Thyroid gland (tissue), 4 donors: Measurements from ENCODE around the gene INHBE. TPM values are rescaled to one million over a fixed set of nuclear protein-coding genes. Genes with fewer than 3 reads are reported as not detected.

Experiments used
- DNase-seq, 2 donors: peaks; one replicate each; pipeline ENCODE4 v3.0.0-alpha.2; 2019
- H3K27ac ChIP-seq, 3 donors: fragments of 200-600 bp; sonication (generic); 1 replicate in 2 of 3; 2 replicates in 1 of 3; pipeline ENCODE4 v1.5.1; 2016 to 2019; ENCODE audit warnings: mild to moderate bottlenecking in 1 of 3, moderate library complexity in 1 of 3
- H3K27me3 ChIP-seq: fragments of 200-600 bp; sonication (generic); one replicate; pipeline ENCODE4 v1.5.1; 2019
- H3K36me3 ChIP-seq, 2 donors: fragments of 200-600 bp; sonication (generic); one replicate each; pipeline ENCODE4 v1.5.1; 2016 to 2019
- H3K4me1 ChIP-seq, 2 donors: fragments of 200-600 bp; sonication (generic); one replicate each; pipeline ENCODE4 v1.5.1; 2017 to 2019
- H3K4me3 ChIP-seq, 3 donors: fragments of 200-600 bp; sonication (generic); replicated peaks in 1 of 3; 1 replicate in 2 of 3; 2 replicates in 1 of 3; pipeline ENCODE4 v1.5.1; 2016; ENCODE audit warnings: mild to moderate bottlenecking in 1 of 3
- H3K9me3 ChIP-seq: fragments of 200-600 bp; sonication (generic); one replicate; pipeline ENCODE4 v1.5.1; 2017
- CTCF ChIP-seq, 6 experiments: fragments of 200-600 bp in 3 of 6; fragments of 450-650 bp in 3 of 6; sonication (generic) in 3 of 6; IDR thresholded peaks; one replicate each; pipeline ENCODE4 v1.5.1; 2016 to 2019; ENCODE audit warnings: antibody characterized with exemption in 6 of 6, mild to moderate bottlenecking in 2 of 6, inconsistent platforms in 1 of 6, moderate library complexity in 1 of 6
- POLR2A ChIP-seq, 2 donors: fragments of 450-650 bp; IDR thresholded peaks; one replicate each; pipeline ENCODE4 v1.6.1; 2017; ENCODE audit warnings: antibody characterized with exemption in 2 of 2, mild to moderate bottlenecking in 2 of 2, moderate library complexity in 1 of 2
- WGBS, 2 donors: methylation state at CpG; one replicate each; pipeline ENCODE4 v1.1.5; 2017; 5-methylcytosine and 5-hydroxymethylcytosine counted together
- intact Hi-C: fragments of 100-400 bp; cut with DNase I; formaldehyde crosslinking; loops from one replicate; pipeline ENCODE4 v1.15.1; 2023
- total RNA-seq, 4 donors: library from RNA; depleted of rRNA; stranded (reverse); fragments of >200 nt; gene quantifications; one replicate each; pipeline ENCODE4 v1.2.3, GENCODE V29; 2016

INHBE gene
- total RNA-seq, 4 donors from 2014 or later, result not detected

GRCh38 chr12:57465030-57465746, 10.1 kb downstream of the INHBE start:
- no peaks in the 10 kb centered on the region for H3K27me3 ChIP-seq
- TF ChIP-seq CTCF (IDR thresholded peaks at IDR 0.05) (no peak), POLR2A (IDR thresholded peaks at IDR 0.05) (no peak)
- no peaks in the 10 kb centered on the region for H3K9me3 ChIP-seq
- intact Hi-C loops, result no loop called here
- H3K4me1 ChIP-seq, result peaks cover 11 to 14% of the 10 kb centered on the region in 2 donors
- no peak for DNase-seq
- H3K27ac ChIP-seq, result no peak overlapping the region
- 83 to 85% methylated on average over 6 of the region's 6 CpGs for WGBS, 2 donors
- H3K4me3 ChIP-seq, result no peak overlapping the region
- no peaks in the 10 kb centered on the region for H3K36me3 ChIP-seq

DNA sequence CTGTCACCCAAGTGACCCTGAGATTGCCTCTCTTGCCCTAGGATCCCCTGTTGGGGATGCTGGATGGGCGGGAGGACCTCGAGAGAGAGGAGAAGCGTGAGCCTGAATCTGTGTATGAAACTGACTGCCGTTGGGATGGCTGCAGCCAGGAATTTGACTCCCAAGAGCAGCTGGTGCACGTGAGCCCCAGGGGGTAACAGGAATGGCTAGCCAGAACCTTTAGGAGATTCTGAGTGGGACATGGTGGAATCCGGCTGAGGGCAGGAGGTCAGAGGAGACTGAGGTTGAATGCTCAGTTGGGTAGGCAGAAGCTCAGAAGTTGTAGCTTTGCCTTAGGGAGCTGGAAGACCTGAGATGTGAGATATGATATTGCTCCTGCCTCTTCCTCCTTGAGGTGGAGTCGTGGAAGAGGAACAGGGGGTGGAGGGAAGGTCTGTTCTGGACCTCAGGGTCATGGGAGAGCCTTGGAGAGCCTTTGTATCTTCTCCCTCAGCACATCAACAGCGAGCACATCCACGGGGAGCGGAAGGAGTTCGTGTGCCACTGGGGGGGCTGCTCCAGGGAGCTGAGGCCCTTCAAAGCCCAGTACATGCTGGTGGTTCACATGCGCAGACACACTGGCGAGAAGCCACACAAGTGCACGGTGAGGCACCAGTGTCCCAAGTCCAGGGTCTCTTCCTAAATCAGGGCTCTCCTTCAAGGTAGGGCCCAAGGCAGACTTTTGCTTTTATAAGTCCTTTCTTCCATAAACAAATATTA, 10.8 kb downstream of the INHBE start:
- Histone ChIP-seq H3K36me3 (no peaks in the 10 kb centered on the region), H3K27me3 (no peaks in the 10 kb centered on the region), H3K9me3 (no peaks in the 10 kb centered on the region), H3K27ac (no peak overlapping the region), H3K4me3 (no peak overlapping the region), H3K4me1 (peaks cover 7 to 11% of the 10 kb centered on the region in 2 donors)
- intact Hi-C loops, result no loop called here
- WGBS, 2 donors, result 77 to 78% methylated on average over 14 of the region's 14 CpGs
- TF ChIP-seq CTCF (IDR thresholded peaks at IDR 0.05) (no peak), POLR2A (IDR thresholded peaks at IDR 0.05) (no peak)
- DNase-seq, result no peak

DNA sequence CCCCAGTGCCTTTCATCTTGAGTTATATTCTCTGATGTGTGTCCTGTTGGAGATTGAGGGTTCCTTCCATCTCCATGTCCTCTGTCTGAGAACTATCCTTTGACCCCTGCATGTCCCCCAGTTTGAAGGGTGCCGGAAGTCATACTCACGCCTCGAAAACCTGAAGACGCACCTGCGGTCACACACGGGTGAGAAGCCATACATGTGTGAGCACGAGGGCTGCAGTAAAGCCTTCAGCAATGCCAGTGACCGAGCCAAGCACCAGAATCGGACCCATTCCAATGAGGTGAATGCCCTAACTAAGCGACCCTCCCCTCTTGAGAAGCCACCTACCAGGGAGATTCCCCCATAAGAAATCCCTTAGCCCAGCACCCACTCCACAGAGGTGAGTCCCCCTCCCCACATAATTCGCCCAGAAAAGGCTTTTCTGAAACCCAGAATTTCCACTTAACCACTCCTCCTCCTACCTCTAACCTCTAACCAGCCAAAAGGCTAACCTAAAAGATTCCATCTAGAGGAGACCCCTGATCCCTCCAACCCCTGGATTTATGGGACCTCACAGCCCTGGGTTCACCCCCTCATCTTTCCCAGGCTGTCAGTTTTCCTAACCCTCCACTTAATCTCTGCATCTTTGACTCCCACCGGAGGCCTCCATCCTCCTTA, 12.2 kb downstream of the INHBE start:
- Histone ChIP-seq H3K9me3 (no peaks in the 10 kb centered on the region), H3K4me1 (no peaks in the 10 kb centered on the region), H3K4me3 (no peak overlapping the region), H3K27ac (no peak overlapping the region), H3K27me3 (no peaks in the 10 kb centered on the region), H3K36me3 (no peaks in the 10 kb centered on the region)
- no peak for TF ChIP-seq CTCF (IDR thresholded peaks at IDR 0.05)
- no peak for TF ChIP-seq POLR2A (IDR thresholded peaks at IDR 0.05)
- 80 to 89% methylated on average over 12 of the region's 12 CpGs for WGBS, 2 donors
- DNase-seq, result no peak
- intact Hi-C loops, result no loop called here

DNA sequence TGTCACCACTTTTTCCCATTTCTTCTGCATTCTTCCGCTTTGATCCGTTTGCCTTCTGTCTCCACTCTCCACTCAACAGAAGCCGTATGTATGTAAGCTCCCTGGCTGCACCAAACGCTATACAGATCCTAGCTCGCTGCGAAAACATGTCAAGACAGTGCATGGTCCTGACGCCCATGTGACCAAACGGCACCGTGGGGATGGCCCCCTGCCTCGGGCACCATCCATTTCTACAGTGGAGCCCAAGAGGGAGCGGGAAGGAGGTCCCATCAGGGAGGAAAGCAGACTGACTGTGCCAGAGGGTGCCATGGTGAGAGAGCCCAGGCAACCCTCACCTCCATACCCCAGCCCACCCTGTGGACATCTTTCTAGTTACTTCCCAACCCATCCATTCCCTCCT, 12.8 kb downstream of the INHBE start:
- TF ChIP-seq POLR2A (IDR thresholded peaks at IDR 0.05), result no peak
- TF ChIP-seq CTCF (IDR thresholded peaks at IDR 0.05), result no peak
- no peaks in the 10 kb centered on the region for H3K36me3 ChIP-seq
- H3K27me3 ChIP-seq, result no peaks in the 10 kb centered on the region

More for the DNA sequence above, 12.8 kb downstream of the INHBE start:
- Histone ChIP-seq H3K4me3 (no peak overlapping the region), H3K9me3 (no peaks in the 10 kb centered on the region), H3K27ac (no peak overlapping the region), H3K4me1 (no peaks in the 10 kb centered on the region)
- no peak for DNase-seq
- 78 to 80% methylated on average over 11 of the region's 11 CpGs for WGBS, 2 donors
- intact Hi-C loops, result no loop called here
